Body of pancreas (tissue), 4 donors: ENCODE data around the gene CPXM2. TPM values are rescaled to one million over a fixed set of nuclear protein-coding genes. Genes with fewer than 3 reads are reported as not detected.

Experiments
- ATAC-seq: fragments of 150-250 bp; one replicate; pipeline ENCODE4 v1.9.1; 2016
- DNase-seq, 4 donors: peaks; one replicate each; pipeline ENCODE4 v3.0.0-alpha.2; 2019
- H3K27ac ChIP-seq, 4 donors: fragments of 200-600 bp; sonication (generic); 1 replicate in 3 of 4; 2 replicates in 1 of 4; pipeline versions ENCODE4 v1.5.1 to v1.6.1; 2016 to 2019; ENCODE audit warnings: mild to moderate bottlenecking in 1 of 4, mixed read lengths in 1 of 4, moderate library complexity in 1 of 4
- H3K27me3 ChIP-seq, 2 donors: fragments of 200-600 bp; sonication (generic); one replicate each; pipeline ENCODE4 v1.6.0; 2016; ENCODE audit warnings: mild to moderate bottlenecking in 1 of 2
- H3K36me3 ChIP-seq, 2 donors: fragments of 200-600 bp; sonication (generic); replicated peaks in 1 of 2; 2 replicates each; pipeline ENCODE4 v1.5.1; 2016; ENCODE audit warnings: low read depth in 2 of 2; ENCODE audit not compliant: insufficient read depth in 1 of 2
- H3K4me1 ChIP-seq: fragments of 200-600 bp; sonication (generic); one replicate; pipeline ENCODE4 v1.6.0; 2016
- H3K4me3 ChIP-seq, 2 donors: fragments of 200-600 bp; sonication (generic); 1 replicate in 1 of 2; 2 replicates in 1 of 2; pipeline ENCODE4 v1.5.1; 2016 to 2019
- H3K9me3 ChIP-seq, 3 donors: fragments of 200-600 bp; sonication (generic); 1 replicate in 2 of 3; 2 replicates in 1 of 3; pipeline ENCODE4 v1.5.1; 2016
- POLR2A ChIP-seq, 3 donors: fragments of 450-650 bp; IDR thresholded peaks; one replicate each; pipeline ENCODE4 v1.6.1; 2016; ENCODE audit warnings: antibody characterized with exemption in 3 of 3, mild to moderate bottlenecking in 2 of 3
- WGBS, 2 donors: methylation state at CpG; one replicate each; pipeline ENCODE4 v1.1.5; 2017; 5-methylcytosine and 5-hydroxymethylcytosine counted together
- intact Hi-C: fragments of 100-400 bp; cut with DNase I; formaldehyde crosslinking; loops from one replicate; pipeline ENCODE4 v1.15.1; 2023
- total RNA-seq, 2 donors: library from RNA; depleted of rRNA; stranded (reverse); fragments of >200 nt; gene quantifications; one replicate each; pipeline ENCODE4 v1.1.0, GENCODE V29; 2016
- TF ChIP-seq, protein P1 (sequence below), 7 experiments: fragments of 450-650 bp in 4 of 7; fragments of 200-600 bp in 3 of 7; sonication (generic) in 3 of 7; IDR thresholded peaks; one replicate each; pipeline ENCODE4 v1.5.1; 2016 to 2019; ENCODE audit warnings: antibody characterized with exemption in 7 of 7

CPXM2 gene
- total RNA-seq, 2 donors from 2014 or later = 4.2 to 8.2 TPM

DNA sequence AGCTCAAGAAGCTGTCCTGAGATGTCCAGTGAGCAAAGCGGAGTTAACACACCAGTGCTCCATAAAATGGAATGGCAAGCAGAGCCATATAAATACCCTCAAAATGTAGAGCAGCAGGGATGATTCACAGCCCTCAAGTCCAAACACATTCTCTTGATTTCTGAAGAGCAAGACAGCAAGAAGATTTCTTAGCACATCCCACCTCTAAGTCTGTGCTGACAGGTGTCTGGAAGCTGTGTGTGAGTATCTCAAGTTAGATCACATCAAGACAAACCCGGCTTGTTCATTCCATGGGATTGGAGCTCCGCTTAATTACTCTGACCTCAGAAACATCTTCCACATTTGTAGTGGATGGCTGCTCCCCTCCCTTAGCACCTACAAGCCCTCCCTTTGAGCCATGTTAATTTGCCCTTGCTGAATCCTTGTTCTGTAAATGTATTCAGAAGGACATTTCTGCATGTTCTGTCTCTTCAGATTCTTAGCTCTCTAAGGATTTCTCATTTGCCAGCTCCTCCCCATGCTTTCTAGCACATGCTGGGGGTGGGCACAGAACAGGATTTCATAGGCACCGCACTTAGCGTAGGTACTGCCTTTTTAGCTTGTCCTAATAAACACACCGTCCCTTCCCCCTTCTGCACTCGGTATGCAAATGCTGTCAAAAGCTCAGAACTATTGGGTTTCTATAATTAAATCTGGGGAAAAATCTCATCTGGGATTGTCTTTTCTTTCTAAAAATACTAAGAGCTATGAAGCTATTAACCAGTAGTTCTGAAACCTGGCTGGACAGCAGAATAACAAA, 112.7 kb downstream of the CPXM2 start:
- no peak overlapping the region for H3K27ac ChIP-seq
- no peaks in the 10 kb centered on the region for H3K4me1 ChIP-seq
- ATAC-seq (no peak), DNase-seq (no peak)
- no peaks in the 10 kb centered on the region for H3K27me3 ChIP-seq
- WGBS, 2 donors = 44 to 57% methylated on average over 7 of the region's 7 CpGs
- no peak overlapping the region for H3K4me3 ChIP-seq
- H3K36me3 ChIP-seq = no peaks in the 10 kb centered on the region
- intact Hi-C loops = no loop called here
- H3K9me3 ChIP-seq = no peaks in the 10 kb centered on the region
- TF ChIP-seq, protein P1, sequence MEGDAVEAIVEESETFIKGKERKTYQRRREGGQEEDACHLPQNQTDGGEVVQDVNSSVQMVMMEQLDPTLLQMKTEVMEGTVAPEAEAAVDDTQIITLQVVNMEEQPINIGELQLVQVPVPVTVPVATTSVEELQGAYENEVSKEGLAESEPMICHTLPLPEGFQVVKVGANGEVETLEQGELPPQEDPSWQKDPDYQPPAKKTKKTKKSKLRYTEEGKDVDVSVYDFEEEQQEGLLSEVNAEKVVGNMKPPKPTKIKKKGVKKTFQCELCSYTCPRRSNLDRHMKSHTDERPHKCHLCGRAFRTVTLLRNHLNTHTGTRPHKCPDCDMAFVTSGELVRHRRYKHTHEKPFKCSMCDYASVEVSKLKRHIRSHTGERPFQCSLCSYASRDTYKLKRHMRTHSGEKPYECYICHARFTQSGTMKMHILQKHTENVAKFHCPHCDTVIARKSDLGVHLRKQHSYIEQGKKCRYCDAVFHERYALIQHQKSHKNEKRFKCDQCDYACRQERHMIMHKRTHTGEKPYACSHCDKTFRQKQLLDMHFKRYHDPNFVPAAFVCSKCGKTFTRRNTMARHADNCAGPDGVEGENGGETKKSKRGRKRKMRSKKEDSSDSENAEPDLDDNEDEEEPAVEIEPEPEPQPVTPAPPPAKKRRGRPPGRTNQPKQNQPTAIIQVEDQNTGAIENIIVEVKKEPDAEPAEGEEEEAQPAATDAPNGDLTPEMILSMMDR (IDR thresholded peaks at IDR 0.05) = no peak
- no peak for TF ChIP-seq POLR2A (IDR thresholded peaks at IDR 0.05)

DNA sequence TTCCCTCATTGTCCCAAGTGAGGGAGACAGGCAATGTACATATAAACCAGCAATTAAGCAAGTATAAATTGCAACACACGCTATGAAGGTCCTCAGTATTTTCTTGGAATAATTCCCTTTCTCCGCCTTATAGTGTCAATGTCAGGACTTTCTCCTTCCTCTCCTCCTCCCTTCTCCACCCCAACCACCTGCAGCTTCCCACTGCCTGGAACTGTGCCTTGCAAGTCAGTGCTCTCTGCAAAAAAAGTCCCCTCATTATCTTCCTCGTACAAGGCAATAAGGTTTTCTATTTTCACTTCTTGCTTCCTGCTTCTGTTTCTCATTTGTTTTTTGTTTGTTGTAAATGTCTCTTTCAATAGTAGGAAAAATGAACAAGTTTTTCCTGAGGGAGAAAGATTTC, 113.7 kb downstream of the CPXM2 start:
- no peak overlapping the region for H3K27ac ChIP-seq
- intact Hi-C loops = no loop called here
- 41 to 43% methylated on average over 3 of the region's 3 CpGs for WGBS, 2 donors
- H3K9me3 ChIP-seq = no peaks in the 10 kb centered on the region
- TF ChIP-seq, protein P1 (IDR thresholded peaks at IDR 0.05) = no peak
- TF ChIP-seq POLR2A (IDR thresholded peaks at IDR 0.05) = no peak
- no peak for DNase-seq
- ATAC-seq = no peak
- H3K4me1 ChIP-seq = no peaks in the 10 kb centered on the region
- no peaks in the 10 kb centered on the region for H3K36me3 ChIP-seq
- H3K27me3 ChIP-seq = no peaks in the 10 kb centered on the region
- no peak overlapping the region for H3K4me3 ChIP-seq

DNA sequence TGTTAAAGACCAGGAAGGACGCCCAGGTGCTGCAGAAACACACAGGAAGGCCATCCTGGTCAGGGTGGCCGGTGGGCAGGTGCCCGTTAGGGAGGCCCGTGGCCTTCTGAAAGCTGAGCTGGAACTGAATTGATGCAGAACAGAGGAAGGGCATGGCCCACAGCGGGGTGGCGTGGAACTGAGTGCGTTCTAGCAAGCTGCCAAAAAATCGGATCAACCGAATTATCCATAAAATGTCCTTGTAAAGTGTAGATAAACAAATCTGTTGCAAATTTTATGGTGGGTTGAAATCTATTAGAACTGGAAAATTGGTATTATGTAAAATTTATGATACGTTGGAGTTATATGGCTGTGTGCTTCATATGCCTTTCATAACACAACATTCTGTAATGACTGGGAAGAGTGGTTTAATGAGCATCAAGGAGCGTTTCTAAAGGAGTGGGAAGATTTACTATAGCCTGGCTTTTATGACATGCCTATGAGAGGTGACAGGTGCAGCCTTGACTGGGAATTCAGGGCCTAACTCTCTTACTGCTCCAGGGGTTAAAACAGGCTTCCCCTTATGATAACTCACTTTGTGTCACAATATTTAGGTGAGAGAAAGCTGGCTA, 117.4 kb downstream of the CPXM2 start:
- Histone ChIP-seq H3K9me3 (no peaks in the 10 kb centered on the region), H3K27me3 (no peaks in the 10 kb centered on the region), H3K4me3 (no peak overlapping the region), H3K36me3 (no peaks in the 10 kb centered on the region), H3K4me1 (no peaks in the 10 kb centered on the region), H3K27ac (no peak overlapping the region)
- intact Hi-C loops = no loop called here
- 61 to 73% methylated on average over 11 of the region's 11 CpGs for WGBS, 2 donors
- ATAC-seq (no peak), DNase-seq (no peak)
- TF ChIP-seq, protein P1 (IDR thresholded peaks at IDR 0.05) = no peak
- no peak for TF ChIP-seq POLR2A (IDR thresholded peaks at IDR 0.05)

DNA sequence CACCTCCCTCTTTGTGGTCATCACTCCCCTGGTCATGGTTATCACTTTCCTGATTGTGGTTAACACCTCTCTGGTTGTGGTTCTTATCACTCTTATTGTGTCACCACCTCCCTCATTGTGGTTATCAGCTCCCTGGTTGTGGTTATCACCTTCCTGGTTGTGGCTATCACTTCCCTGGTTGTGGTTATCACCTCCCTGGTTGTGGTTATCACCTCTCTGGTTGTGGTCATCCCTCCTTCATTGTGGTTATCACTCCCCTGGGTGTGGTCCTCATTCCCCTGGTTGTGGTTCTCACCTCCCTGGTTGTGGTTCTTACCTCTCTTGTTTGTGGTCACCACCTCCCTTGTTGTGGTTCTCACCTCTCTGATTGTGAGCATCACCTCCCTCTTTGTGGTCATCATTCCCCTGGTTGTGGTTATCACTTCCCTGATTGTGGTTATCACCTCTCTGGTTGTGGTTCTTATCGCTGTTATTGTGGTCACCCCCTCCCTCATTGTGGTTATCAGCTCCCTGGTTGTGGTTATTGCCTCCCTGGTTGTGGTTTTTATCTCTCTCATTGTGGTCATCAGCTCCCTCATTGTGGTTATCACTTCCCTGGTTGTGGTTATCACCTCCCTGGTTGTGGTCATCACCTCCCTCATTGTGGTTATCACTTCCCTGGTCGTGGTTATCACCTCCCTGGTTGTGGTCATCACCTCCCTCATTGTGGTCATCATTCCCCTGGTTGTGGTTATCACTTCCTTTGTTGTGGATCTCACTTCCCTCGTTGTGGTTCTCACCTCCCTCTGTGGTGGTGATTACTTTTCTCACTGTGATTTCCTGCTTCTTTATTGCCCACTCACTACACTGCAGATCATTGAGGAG, 118.7 kb downstream of the CPXM2 start:
- DNase-seq (no peak), ATAC-seq (no peak)
- TF ChIP-seq, protein P1 (IDR thresholded peaks at IDR 0.05) = no peak
- no peak for TF ChIP-seq POLR2A (IDR thresholded peaks at IDR 0.05)
- no peaks in the 10 kb centered on the region for H3K36me3 ChIP-seq
- 29 to 42% methylated on average over 3 of the region's 3 CpGs for WGBS, 2 donors
- no peak overlapping the region for H3K4me3 ChIP-seq
- intact Hi-C loops = no loop called here
- no peaks in the 10 kb centered on the region for H3K9me3 ChIP-seq
- no peaks in the 10 kb centered on the region for H3K27me3 ChIP-seq
- H3K4me1 ChIP-seq = no peaks in the 10 kb centered on the region
- H3K27ac ChIP-seq = no peak overlapping the region
